Endothelial cell of umbilical vein (primary cell): ENCODE results near the gene ALK.

Experiments used
- CTCF ChIP-seq, 2 donors: IDR thresholded peaks; 1 replicate in 1 of 2; 2 replicates in 1 of 2; pipeline ENCODE4 v1.5.1; 2011; ENCODE audit warnings: low read length in 2 of 2, mild to moderate bottlenecking in 2 of 2, moderate library complexity in 2 of 2, control low read depth in 1 of 2, inconsistent platforms in 1 of 2, low read depth in 1 of 2; ENCODE audit not compliant: insufficient read depth in 1 of 2; ENCODE audit errors: extremely low read depth in 1 of 2
- EZH2 ChIP-seq: IDR thresholded peaks from 2 replicates; pipeline ENCODE4 v1.6.1; 2012; ENCODE audit warnings: borderline replicate concordance, low read depth, mild to moderate bottlenecking, moderate library complexity, low read length, inconsistent platforms; ENCODE audit not compliant: severe bottlenecking
- GATA2 ChIP-seq: IDR thresholded peaks from 2 replicates; pipeline ENCODE4 v1.7.0; 2011; ENCODE audit warnings: low read depth, mild to moderate bottlenecking, moderate library complexity, mixed read lengths, low read length; ENCODE audit not compliant: insufficient read length, insufficient read depth
- JUN ChIP-seq: IDR thresholded peaks from 2 replicates; pipeline ENCODE4 v1.6.1; 2011; ENCODE audit warnings: borderline replicate concordance, low read depth; ENCODE audit not compliant: insufficient read length, insufficient read depth
- POLR2A ChIP-seq: IDR thresholded peaks from 2 replicates; pipeline ENCODE4 v1.6.1; 2012; ENCODE audit warnings: low read depth, mild to moderate bottlenecking, control low read depth, low read length
- POLR2AphosphoS5 ChIP-seq: IDR thresholded peaks from 2 replicates; pipeline ENCODE4 v1.6.1; 2012; ENCODE audit warnings: low read depth, mild to moderate bottlenecking, control low read depth, low read length, moderate library complexity; ENCODE audit not compliant: insufficient read depth

GRCh38 chr2:29322011-29322410, 599.4 kb downstream of the ALK start:
- TF ChIP-seq CTCF (IDR thresholded peaks at IDR 0.05; ENCODE audit: extremely low read depth in 1 of 2, insufficient read depth in 1 of 2, low read depth in 1 of 2, low read length in 2 of 2) (no peak), POLR2A (no peak), POLR2AphosphoS5 (no peak), EZH2 (no peak), GATA2 (no peak), JUN (no peak)
